Measurements from ENCODE around the gene CDC25C.

GRCh38 chr5:138271281-138271680 lies 60.3 kb downstream of the CDC25C start:
- no peak for TF ChIP-seq CTCF (IDR thresholded peaks at IDR 0.05; ENCODE audit: low read depth, low read length, missing input control)
- peak; percentile 77 for TF ChIP-seq SP1 (IDR thresholded peaks at IDR 0.05)
- no peak for TF ChIP-seq NR2F2 (IDR thresholded peaks at IDR 0.05)
- TF ChIP-seq GABPA (IDR thresholded peaks at IDR 0.05 in 1 of 2, conservative IDR thresholded peaks at IDR 0.05 in 1 of 2), result no peak
- peak; percentile 18 for TF ChIP-seq YY1 (IDR thresholded peaks at IDR 0.05)

Measured in liver (tissue), 3 donors.